HEK293 (cell line): Measurements from ENCODE around the gene DDOST.

Source experiments
- KLF16 ChIP-seq: fragments of 450-650 bp; formaldehyde crosslinking; IDR thresholded peaks from 2 replicates; pipeline ENCODE4 v1.5.1; 2017; ENCODE audit warnings: missing biosample characterization, missing genetic modification characterization
- OSR2 ChIP-seq: fragments of 450-650 bp; formaldehyde crosslinking; IDR thresholded peaks from 2 replicates; pipeline ENCODE4 v1.5.1; 2016; ENCODE audit warnings: missing biosample characterization, missing genetic modification characterization
- SCRT2 ChIP-seq: fragments of 450-650 bp; formaldehyde crosslinking; IDR thresholded peaks from 2 replicates; pipeline ENCODE4 v1.5.1; 2016; ENCODE audit warnings: missing biosample characterization, missing genetic modification characterization
- SETDB1 ChIP-seq: IDR thresholded peaks from one replicate; pipeline ENCODE4 v1.6.1; 2017; ENCODE audit warnings: mild to moderate bottlenecking, low read length, moderate library complexity, mixed read lengths; ENCODE audit not compliant: insufficient read length
- TCF7L2 ChIP-seq: IDR thresholded peaks from 2 replicates; pipeline ENCODE4 v1.6.1; 2011; ENCODE audit warnings: low read depth, mild to moderate bottlenecking, inconsistent platforms, low read length, moderate library complexity, borderline replicate concordance
- ZBTB11 ChIP-seq: fragments of 450-650 bp; formaldehyde crosslinking; conservative IDR thresholded peaks from 2 replicates; pipeline ENCODE4 v1.5.1; 2016; ENCODE audit warnings: low read depth, missing biosample characterization, missing genetic modification characterization
- ZEB2 ChIP-seq: fragments of 450-650 bp; formaldehyde crosslinking; IDR thresholded peaks from 2 replicates; pipeline ENCODE4 v1.5.1; 2016; ENCODE audit warnings: missing biosample characterization, missing genetic modification characterization
- ZFHX2 ChIP-seq: fragments of 450-650 bp; formaldehyde crosslinking; conservative IDR thresholded peaks from 2 replicates; pipeline ENCODE4 v1.5.1; 2016; ENCODE audit warnings: missing biosample characterization, missing genetic modification characterization
- ZFP69B ChIP-seq: fragments of 450-650 bp; formaldehyde crosslinking; IDR thresholded peaks from 2 replicates; pipeline ENCODE4 v1.5.1; 2016; ENCODE audit warnings: missing biosample characterization, missing genetic modification characterization
- ZNF132 ChIP-seq: fragments of 450-650 bp; formaldehyde crosslinking; IDR thresholded peaks from 2 replicates; pipeline ENCODE4 v1.5.1; 2017; ENCODE audit warnings: missing biosample characterization, missing genetic modification characterization, borderline replicate concordance
- ZNF19 ChIP-seq: fragments of 450-650 bp; formaldehyde crosslinking; IDR thresholded peaks from 2 replicates; pipeline ENCODE4; 2016; ENCODE audit warnings: missing biosample characterization, missing genetic modification characterization, low read depth
- ZNF26 ChIP-seq: fragments of 450-650 bp; formaldehyde crosslinking; IDR thresholded peaks from 2 replicates; pipeline ENCODE4 v1.5.1; 2016; ENCODE audit warnings: missing biosample characterization, missing genetic modification characterization
- ZNF274 ChIP-seq, 2 experiments: fragments of 200-500 bp in 1 of 2; fragments of 450-650 bp in 1 of 2; sonication (Bioruptor generic) in 1 of 2; formaldehyde crosslinking in 1 of 2; IDR thresholded peaks; 2 replicates each; pipeline versions ENCODE4 v1.5.1 to v1.6.1; 2014 to 2016; ENCODE audit warnings: borderline replicate concordance in 1 of 2, inconsistent platforms in 1 of 2, low read length in 1 of 2, missing biosample characterization in 1 of 2, missing genetic modification characterization in 1 of 2
- ZNF280C ChIP-seq: fragments of 450-650 bp; formaldehyde crosslinking; IDR thresholded peaks from 2 replicates; pipeline ENCODE4 v1.5.1; 2016; ENCODE audit warnings: missing biosample characterization, missing genetic modification characterization
- ZNF292 ChIP-seq: fragments of 450-650 bp; formaldehyde crosslinking; IDR thresholded peaks from 2 replicates; pipeline ENCODE4 v1.5.1; 2016; ENCODE audit warnings: low read depth, missing biosample characterization, missing genetic modification characterization, borderline replicate concordance
- ZNF341 ChIP-seq: fragments of 450-650 bp; formaldehyde crosslinking; IDR thresholded peaks from 2 replicates; pipeline ENCODE4; 2016; ENCODE audit warnings: low read depth, missing biosample characterization, missing genetic modification characterization
- ZNF354C ChIP-seq: fragments of 450-650 bp; formaldehyde crosslinking; IDR thresholded peaks from 2 replicates; pipeline ENCODE4 v1.5.1; 2016; ENCODE audit warnings: missing biosample characterization, missing genetic modification characterization, low read depth, borderline replicate concordance
- ZNF544 ChIP-seq: fragments of 450-650 bp; formaldehyde crosslinking; IDR thresholded peaks from 2 replicates; pipeline ENCODE4 v1.5.0; 2017; ENCODE audit warnings: missing biosample characterization, missing genetic modification characterization
- ZNF555 ChIP-seq: fragments of 450-650 bp; formaldehyde crosslinking; conservative IDR thresholded peaks from 2 replicates; pipeline ENCODE4 v1.5.1; 2017; ENCODE audit warnings: missing biosample characterization, mild to moderate bottlenecking, missing genetic modification characterization, inconsistent platforms
- ZNF624 ChIP-seq: fragments of 450-650 bp; formaldehyde crosslinking; IDR thresholded peaks from 2 replicates; pipeline ENCODE4 v1.5.1; 2017; ENCODE audit warnings: missing biosample characterization, missing genetic modification characterization
- ZNF629 ChIP-seq: fragments of 450-650 bp; formaldehyde crosslinking; IDR thresholded peaks from 2 replicates; pipeline ENCODE4 v1.5.1; 2017; ENCODE audit warnings: missing biosample characterization, missing genetic modification characterization
- ZSCAN16 ChIP-seq: fragments of 450-650 bp; formaldehyde crosslinking; IDR thresholded peaks from 2 replicates; pipeline ENCODE4 v1.5.1; 2016; ENCODE audit warnings: missing biosample characterization, missing genetic modification characterization
- TF ChIP-seq, protein P1 (sequence below): fragments of 450-650 bp; formaldehyde crosslinking; conservative IDR thresholded peaks from 2 replicates; pipeline ENCODE4 v1.5.1; 2016; ENCODE audit warnings: low read depth, missing biosample characterization, missing genetic modification characterization
- TF ChIP-seq, protein P2 (sequence below): fragments of 450-650 bp; IDR thresholded peaks from 2 replicates; pipeline ENCODE4 v1.5.1; 2018; ENCODE audit warnings: missing biosample characterization, missing genetic modification characterization

DDOST gene

GRCh38 chr1:20661207-20662109 lies at the start of gene DDOST (continued):
- TF ChIP-seq ZNF629 (tag by site-specific recombination), result peak; percentile 65
- TF ChIP-seq ZNF624, result no peak
- TF ChIP-seq ZNF341 (tag by site-specific recombination), result 0 out of 2 replicates have a peak, but pooled peaks have one; percentile 34
- no peak for TF ChIP-seq ZNF555 (tag by site-specific recombination)
- peak; percentile 95 for TF ChIP-seq ZBTB11
- TF ChIP-seq ZNF544, result no peak
- TF ChIP-seq TCF7L2, result no peak
- TF ChIP-seq SCRT2 (tag by site-specific recombination), result no peak
- no peak for TF ChIP-seq ZNF354C
- TF ChIP-seq ZNF274 (IDR thresholded peaks at IDR 0.05; ENCODE audit: low read length), result no peak
- no peak for TF ChIP-seq ZNF274 (tag by site-specific recombination; IDR thresholded peaks at IDR 0.05; ENCODE audit: borderline replicate concordance)
- no peak for TF ChIP-seq ZNF280C (tag by site-specific recombination)
- TF ChIP-seq OSR2 (tag by site-specific recombination), result 0 out of 2 replicates have a peak, but pooled peaks have one; percentile 35
- no peak for TF ChIP-seq ZNF26
- TF ChIP-seq SETDB1, result no peak
- TF ChIP-seq, protein P1, sequence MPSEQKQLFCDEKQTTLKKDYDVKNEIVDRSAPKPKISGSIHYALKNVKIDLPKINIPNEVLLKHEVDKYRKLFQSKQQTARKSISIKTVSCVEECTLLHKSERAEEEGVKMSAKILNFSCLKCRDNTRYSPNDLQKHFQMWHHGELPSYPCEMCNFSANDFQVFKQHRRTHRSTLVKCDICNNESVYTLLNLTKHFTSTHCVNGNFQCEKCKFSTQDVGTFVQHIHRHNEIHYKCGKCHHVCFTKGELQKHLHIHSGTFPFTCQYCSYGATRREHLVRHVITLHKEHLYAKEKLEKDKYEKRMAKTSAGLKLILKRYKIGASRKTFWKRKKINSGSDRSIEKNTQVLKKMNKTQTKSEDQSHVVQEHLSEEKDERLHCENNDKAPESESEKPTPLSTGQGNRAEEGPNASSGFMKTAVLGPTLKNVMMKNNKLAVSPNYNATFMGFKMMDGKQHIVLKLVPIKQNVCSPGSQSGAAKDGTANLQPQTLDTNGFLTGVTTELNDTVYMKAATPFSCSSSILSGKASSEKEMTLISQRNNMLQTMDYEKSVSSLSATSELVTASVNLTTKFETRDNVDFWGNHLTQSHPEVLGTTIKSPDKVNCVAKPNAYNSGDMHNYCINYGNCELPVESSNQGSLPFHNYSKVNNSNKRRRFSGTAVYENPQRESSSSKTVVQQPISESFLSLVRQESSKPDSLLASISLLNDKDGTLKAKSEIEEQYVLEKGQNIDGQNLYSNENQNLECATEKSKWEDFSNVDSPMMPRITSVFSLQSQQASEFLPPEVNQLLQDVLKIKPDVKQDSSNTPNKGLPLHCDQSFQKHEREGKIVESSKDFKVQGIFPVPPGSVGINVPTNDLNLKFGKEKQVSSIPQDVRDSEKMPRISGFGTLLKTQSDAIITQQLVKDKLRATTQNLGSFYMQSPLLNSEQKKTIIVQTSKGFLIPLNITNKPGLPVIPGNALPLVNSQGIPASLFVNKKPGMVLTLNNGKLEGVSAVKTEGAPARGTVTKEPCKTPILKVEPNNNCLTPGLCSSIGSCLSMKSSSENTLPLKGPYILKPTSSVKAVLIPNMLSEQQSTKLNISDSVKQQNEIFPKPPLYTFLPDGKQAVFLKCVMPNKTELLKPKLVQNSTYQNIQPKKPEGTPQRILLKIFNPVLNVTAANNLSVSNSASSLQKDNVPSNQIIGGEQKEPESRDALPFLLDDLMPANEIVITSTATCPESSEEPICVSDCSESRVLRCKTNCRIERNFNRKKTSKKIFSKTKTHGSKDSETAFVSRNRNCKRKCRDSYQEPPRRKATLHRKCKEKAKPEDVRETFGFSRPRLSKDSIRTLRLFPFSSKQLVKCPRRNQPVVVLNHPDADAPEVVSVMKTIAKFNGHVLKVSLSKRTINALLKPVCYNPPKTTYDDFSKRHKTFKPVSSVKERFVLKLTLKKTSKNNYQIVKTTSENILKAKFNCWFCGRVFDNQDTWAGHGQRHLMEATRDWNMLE (tag by site-specific recombination), result peak; percentile 98
- TF ChIP-seq ZFHX2, result peak; percentile 38
- TF ChIP-seq ZFP69B (tag by site-specific recombination), result no peak; the same call in 1 of the 2 replicates
- TF ChIP-seq ZNF292 (tag by site-specific recombination), result no peak
- no peak for TF ChIP-seq ZNF19 (tag by site-specific recombination)
- peak; percentile 90 for TF ChIP-seq ZEB2 (tag by site-specific recombination)
- TF ChIP-seq KLF16 (tag by site-specific recombination), result 0 out of 2 replicates have a peak, but pooled peaks have one; percentile 25
- TF ChIP-seq, protein P2, sequence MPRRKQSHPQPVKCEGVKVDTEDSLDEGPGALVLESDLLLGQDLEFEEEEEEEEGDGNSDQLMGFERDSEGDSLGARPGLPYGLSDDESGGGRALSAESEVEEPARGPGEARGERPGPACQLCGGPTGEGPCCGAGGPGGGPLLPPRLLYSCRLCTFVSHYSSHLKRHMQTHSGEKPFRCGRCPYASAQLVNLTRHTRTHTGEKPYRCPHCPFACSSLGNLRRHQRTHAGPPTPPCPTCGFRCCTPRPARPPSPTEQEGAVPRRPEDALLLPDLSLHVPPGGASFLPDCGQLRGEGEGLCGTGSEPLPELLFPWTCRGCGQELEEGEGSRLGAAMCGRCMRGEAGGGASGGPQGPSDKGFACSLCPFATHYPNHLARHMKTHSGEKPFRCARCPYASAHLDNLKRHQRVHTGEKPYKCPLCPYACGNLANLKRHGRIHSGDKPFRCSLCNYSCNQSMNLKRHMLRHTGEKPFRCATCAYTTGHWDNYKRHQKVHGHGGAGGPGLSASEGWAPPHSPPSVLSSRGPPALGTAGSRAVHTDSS (tag by site-specific recombination), result peak; percentile 62; the same call in 1 of the 2 replicates
- TF ChIP-seq ZNF132, result no peak
- TF ChIP-seq ZSCAN16 (tag by site-specific recombination), result no peak
